A549 (cell line): ENCODE measurements around the gene SEPTIN10.
"Not testable (repeated sequence)": the region's sequence is repeated elsewhere in the genome, so short reads cannot be mapped to it uniquely, and the experiment has no call there.

Source experiments
- CHD4 ChIP-seq: fragments of 200-600 bp; sonication (generic); IDR thresholded peaks from 2 replicates; pipeline ENCODE4 v1.6.1; 2016; ENCODE audit warnings: antibody characterized with exemption, mild to moderate bottlenecking, borderline replicate concordance
- KDM5A ChIP-seq: fragments of 200-600 bp; sonication (generic); IDR thresholded peaks from 2 replicates; pipeline ENCODE4 v1.6.1; 2016; ENCODE audit warnings: antibody characterized with exemption, mild to moderate bottlenecking
- MAFK ChIP-seq: fragments of 450-650 bp; IDR thresholded peaks from 2 replicates; pipeline ENCODE4 v1.6.1; 2014; ENCODE audit not compliant: partially characterized antibody
- PHF8 ChIP-seq: fragments of 200-600 bp; sonication (generic); IDR thresholded peaks from 2 replicates; pipeline ENCODE4 v1.6.1; 2016; ENCODE audit warnings: low read depth, mild to moderate bottlenecking, antibody characterized with exemption, moderate library complexity, borderline replicate concordance
- RAD21 ChIP-seq, 2 experiments: fragments of >200 bp in 1 of 2; sonication (Bioruptor Twin) in 1 of 2; formaldehyde crosslinking in 1 of 2; IDR thresholded peaks in 1 of 2; conservative IDR thresholded peaks in 1 of 2; 2 replicates in 1 of 2; 3 replicates in 1 of 2; pipeline ENCODE4 v1.6.1; 2012 to 2018; ENCODE audit warnings: inconsistent platforms in 1 of 2
- TF ChIP-seq, protein P1 (sequence below): fragments of >200 bp; sonication (Bioruptor Twin); formaldehyde crosslinking; IDR thresholded peaks from 3 replicates; pipeline ENCODE4 v1.5.1; 2016

DNA sequence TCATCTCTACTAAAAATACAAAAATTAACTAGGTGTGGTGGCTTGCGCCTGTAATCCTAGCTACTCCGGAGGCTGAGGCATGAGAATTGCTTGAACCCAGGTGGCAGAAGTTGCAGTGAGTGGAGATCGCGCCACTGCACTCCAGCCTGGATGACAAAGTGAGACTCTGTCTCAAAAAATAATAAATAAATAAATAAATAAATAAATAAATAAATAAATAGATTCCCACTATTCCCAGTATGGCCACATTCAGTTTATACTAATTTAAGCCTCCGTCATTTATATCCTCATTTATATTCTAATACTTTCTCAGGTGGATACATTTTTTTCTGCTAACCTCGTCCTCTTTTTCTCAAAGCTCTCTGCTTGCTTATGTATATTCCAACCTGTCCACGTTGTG lies 14.6 kb upstream of the SEPTIN10 start:
- TF ChIP-seq, protein P1, sequence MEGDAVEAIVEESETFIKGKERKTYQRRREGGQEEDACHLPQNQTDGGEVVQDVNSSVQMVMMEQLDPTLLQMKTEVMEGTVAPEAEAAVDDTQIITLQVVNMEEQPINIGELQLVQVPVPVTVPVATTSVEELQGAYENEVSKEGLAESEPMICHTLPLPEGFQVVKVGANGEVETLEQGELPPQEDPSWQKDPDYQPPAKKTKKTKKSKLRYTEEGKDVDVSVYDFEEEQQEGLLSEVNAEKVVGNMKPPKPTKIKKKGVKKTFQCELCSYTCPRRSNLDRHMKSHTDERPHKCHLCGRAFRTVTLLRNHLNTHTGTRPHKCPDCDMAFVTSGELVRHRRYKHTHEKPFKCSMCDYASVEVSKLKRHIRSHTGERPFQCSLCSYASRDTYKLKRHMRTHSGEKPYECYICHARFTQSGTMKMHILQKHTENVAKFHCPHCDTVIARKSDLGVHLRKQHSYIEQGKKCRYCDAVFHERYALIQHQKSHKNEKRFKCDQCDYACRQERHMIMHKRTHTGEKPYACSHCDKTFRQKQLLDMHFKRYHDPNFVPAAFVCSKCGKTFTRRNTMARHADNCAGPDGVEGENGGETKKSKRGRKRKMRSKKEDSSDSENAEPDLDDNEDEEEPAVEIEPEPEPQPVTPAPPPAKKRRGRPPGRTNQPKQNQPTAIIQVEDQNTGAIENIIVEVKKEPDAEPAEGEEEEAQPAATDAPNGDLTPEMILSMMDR = not testable (repeated sequence)
- TF ChIP-seq RAD21 (conservative IDR thresholded peaks at IDR 0.05 in 1 of 2, IDR thresholded peaks at IDR 0.05 in 1 of 2); PHF8; CHD4; KDM5A; MAFK: not testable (repeated sequence)
